Kidney epithelial cell (primary cell): ENCODE results near the gene KDM2A. TPM values are rescaled to one million over a fixed set of nuclear protein-coding genes. Genes with fewer than 3 reads are reported as not detected.

Experiments
- DNase-seq: peaks from one replicate; pipeline ENCODE4 v3.0.0-alpha.2; 2010; ENCODE audit warnings: low read depth
- H3K27me3 ChIP-seq: 2 replicates; pipeline ENCODE4 v1.6.0; 2011; ENCODE audit warnings: low read length; ENCODE audit not compliant: control insufficient read depth, insufficient read depth
- H3K36me3 ChIP-seq: 2 replicates; pipeline ENCODE4 v1.5.1; 2011; ENCODE audit warnings: low read length; ENCODE audit not compliant: control insufficient read depth, insufficient read depth
- H3K4me3 ChIP-seq: 2 replicates; pipeline ENCODE4 v1.5.1; 2011; ENCODE audit warnings: low read depth, mild to moderate bottlenecking, control low read depth, low read length
- total RNA-seq: library from RNA; depleted of rRNA; stranded (reverse); fragments of >200 nt; gene quantifications from 2 replicates; pipeline ENCODE4 v1.2.3, GENCODE V29; 2015
- TF ChIP-seq, protein P1 (sequence below): IDR thresholded peaks from 2 replicates; pipeline ENCODE4 v1.5.1; 2011; ENCODE audit warnings: mild to moderate bottlenecking, moderate library complexity, low read length, control low read depth, inconsistent platforms; ENCODE audit not compliant: insufficient read depth, poor library complexity, severe bottlenecking

The KDM2A gene
- total RNA-seq, 1 donor from 2014 or later = 36.2 TPM

GRCh38 chr11:67095214-67095507, 23.9 kb upstream of the KDM2A start:
- no peak for DNase-seq
- TF ChIP-seq, protein P1, sequence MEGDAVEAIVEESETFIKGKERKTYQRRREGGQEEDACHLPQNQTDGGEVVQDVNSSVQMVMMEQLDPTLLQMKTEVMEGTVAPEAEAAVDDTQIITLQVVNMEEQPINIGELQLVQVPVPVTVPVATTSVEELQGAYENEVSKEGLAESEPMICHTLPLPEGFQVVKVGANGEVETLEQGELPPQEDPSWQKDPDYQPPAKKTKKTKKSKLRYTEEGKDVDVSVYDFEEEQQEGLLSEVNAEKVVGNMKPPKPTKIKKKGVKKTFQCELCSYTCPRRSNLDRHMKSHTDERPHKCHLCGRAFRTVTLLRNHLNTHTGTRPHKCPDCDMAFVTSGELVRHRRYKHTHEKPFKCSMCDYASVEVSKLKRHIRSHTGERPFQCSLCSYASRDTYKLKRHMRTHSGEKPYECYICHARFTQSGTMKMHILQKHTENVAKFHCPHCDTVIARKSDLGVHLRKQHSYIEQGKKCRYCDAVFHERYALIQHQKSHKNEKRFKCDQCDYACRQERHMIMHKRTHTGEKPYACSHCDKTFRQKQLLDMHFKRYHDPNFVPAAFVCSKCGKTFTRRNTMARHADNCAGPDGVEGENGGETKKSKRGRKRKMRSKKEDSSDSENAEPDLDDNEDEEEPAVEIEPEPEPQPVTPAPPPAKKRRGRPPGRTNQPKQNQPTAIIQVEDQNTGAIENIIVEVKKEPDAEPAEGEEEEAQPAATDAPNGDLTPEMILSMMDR = no peak
- no peaks in the 10 kb centered on the region for H3K27me3 ChIP-seq
- H3K36me3 ChIP-seq = no peaks in the 10 kb centered on the region
- no peak overlapping the region for H3K4me3 ChIP-seq

- TF ChIP-seq, protein P1 = no peak
- Histone ChIP-seq H3K27me3 (no peaks in the 10 kb centered on the region), H3K36me3 (no peaks in the 10 kb centered on the region), H3K4me3 (no peak overlapping the region)
- no peak for DNase-seq
Observed at GRCh38 chr11:67098799-67099429, 20.1 kb upstream of the KDM2A start.

DNA sequence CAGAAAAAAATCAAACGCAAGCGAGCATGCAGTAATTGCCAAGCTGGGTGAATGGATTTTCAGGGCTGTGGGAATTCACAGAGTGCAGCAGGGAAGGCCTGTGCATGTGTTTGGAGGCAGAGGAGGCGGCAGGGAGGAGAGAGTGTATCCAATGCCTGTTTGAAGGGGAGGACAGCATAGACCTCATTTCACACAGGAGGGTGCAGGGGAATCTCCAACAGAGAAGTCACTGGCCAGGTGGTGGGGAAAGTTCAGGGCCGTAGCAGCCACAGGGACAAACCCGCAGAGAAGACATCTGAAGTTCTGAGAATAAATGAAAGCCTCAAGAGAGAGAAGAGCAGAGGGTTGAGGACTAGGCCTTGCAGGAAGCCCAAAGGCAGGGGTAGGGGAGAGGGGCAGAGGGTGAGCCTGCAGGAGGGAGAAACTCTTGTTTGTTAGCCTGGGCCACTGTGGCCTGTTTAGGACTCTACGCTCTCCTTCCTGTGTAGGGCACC, 19.2 kb upstream of the KDM2A start:
- TF ChIP-seq, protein P1 = no peak
- H3K27me3 ChIP-seq = no peaks in the 10 kb centered on the region
- H3K36me3 ChIP-seq = no peaks in the 10 kb centered on the region
- DNase-seq = no peak
- H3K4me3 ChIP-seq = no peak overlapping the region

- no peaks in the 10 kb centered on the region for H3K36me3 ChIP-seq
- no peak for DNase-seq
- no peak overlapping the region for H3K4me3 ChIP-seq
- TF ChIP-seq, protein P1 = no peak
- no peaks in the 10 kb centered on the region for H3K27me3 ChIP-seq
Observed at GRCh38 chr11:67102664-67103063, 16.4 kb upstream of the KDM2A start.

DNA sequence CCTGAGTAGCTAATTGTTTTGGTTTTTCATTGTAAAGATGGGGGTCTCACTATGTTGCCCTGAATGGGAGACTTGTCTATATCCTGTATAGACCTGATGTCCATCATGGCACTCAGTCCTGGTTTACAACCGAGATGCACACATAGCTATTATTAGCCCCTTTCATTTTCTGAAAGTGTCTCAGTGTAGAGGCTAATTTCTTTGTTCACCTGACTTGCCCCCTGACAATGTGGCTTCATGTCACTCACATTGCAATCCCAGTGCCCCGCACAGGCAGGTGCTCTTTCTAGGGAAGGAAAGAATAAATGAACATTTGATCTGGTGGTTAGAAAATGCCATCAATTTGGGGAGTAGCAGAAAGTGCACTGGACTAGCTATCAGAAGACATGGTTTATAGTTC, 13.1 kb upstream of the KDM2A start:
- H3K27me3 ChIP-seq = no peaks in the 10 kb centered on the region
- TF ChIP-seq, protein P1 = no peak
- no peak overlapping the region for H3K4me3 ChIP-seq
- H3K36me3 ChIP-seq = no peaks in the 10 kb centered on the region
- DNase-seq = no peak

DNA sequence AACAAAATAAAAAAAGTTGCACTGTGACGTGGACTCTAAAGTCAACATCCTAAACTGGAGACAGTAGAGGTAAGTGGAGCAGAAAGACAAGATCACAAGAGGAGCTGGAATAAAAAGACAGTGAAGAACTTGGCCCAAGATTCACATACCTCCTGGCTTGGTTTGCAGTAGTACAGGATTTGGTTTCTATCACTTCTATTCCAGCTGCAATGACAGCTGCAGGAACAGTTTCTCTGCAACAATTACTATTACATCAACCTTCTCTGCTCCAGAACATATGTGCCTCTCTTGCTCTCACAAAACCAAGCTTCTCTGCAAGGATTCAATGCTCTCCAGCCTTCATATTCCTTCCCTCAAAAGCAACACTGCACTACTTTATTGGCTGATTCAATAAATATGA, 7.8 kb upstream of the KDM2A start:
- no peak for DNase-seq
- Histone ChIP-seq H3K27me3 (no peaks in the 10 kb centered on the region), H3K36me3 (no peaks in the 10 kb centered on the region), H3K4me3 (no peak overlapping the region)
- TF ChIP-seq, protein P1 = no peak
